HG02763 (cell line): Measurements from ENCODE around the gene PPP3R2.

Source experiments
- ATAC-seq: cut with Tn5 transposase; IDR thresholded peaks from one replicate; pipeline ENCODE4 v1.9.1; 2021; ENCODE audit warnings: mild to moderate bottlenecking, moderate library complexity; ENCODE audit not compliant: unreplicated experiment

Gene PPP3R2, protein sequence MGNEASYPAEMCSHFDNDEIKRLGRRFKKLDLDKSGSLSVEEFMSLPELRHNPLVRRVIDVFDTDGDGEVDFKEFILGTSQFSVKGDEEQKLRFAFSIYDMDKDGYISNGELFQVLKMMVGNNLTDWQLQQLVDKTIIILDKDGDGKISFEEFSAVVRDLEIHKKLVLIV

DNA sequence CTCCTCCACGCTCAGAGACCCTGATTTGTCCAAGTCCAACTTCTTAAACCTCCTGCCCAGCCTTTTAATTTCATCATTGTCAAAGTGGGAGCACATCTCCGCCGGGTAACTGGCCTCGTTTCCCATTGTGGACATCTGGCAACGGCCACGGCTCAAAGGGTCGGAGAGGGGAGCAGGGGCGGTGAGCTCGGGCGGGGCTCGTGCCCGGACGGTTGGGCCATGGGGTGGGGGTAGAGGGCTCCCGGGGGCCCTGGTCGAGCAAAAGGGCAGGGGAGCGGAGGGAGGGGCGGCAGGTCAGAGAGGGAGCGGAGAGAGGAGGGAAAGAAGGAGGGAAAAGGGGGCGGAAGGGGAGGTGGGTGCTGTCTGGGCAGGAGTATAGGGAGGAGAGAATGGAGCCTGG is at the start of gene PPP3R2:
Gene PPP3R2 (minus strand): TSS at position 174 of the 400 bp plus-strand sequence. CDS start 48 bp downstream, at position 126.
- ATAC-seq = no peak

DNA sequence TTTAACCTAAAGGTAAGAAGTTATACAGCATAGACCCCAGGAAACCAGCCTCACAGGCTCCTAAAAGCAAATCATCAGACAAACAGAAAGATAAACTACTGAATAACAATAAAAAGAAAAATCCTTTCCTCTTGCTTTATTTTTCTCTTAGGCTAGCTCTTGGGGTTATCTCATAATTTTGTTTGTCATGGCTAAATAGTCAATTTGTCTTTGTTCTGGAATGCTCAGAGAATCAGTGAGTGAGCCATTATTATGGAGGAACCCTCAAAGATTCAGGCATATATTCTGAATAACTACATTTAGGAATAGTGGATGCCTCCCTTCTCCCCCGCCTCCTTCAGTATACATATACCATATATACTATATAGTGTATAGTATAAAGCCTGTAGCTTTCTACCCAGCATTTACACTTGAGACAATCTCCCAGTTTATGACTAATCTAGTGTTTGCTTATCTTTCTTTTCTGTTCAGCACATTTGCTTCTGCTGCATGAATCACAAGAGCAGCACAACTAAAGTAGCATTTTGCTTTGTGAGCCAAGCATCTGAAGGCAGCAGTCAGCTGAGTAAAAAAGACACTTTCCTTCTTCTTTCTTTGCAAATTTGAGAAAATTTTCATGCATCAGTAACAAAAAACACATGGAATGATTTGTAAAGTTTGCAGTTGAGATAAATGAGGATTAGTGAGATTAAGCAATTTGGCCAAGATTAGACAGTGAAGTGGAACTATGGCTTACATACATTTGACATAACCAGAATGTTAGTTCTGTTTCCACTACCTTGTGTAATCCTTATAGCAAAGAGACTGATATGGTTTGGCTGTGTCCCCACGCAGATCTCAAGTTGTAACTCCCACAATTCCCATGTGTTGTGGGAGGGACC is 45.3 kb upstream of the PPP3R2 start:
- no peak for ATAC-seq

DNA sequence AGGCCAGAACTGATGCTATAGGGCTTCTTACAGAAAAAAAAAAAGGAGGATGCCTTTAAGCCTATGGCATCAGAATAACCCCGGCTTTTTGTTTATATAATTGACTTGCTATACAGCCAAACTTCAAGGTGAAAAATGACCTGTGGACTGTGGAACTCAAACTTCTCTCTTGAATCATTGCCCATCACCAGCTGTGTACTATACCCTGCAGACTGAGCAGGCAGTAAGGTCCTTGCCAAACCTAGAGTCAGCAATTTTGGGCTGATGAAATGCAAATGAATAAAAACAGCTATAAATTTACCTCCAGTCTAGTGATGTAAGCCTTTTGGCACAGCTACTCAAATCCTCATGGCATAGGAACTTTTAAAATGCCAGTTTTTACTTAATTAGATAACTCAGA is 44.5 kb upstream of the PPP3R2 start:
- no peak for ATAC-seq

DNA sequence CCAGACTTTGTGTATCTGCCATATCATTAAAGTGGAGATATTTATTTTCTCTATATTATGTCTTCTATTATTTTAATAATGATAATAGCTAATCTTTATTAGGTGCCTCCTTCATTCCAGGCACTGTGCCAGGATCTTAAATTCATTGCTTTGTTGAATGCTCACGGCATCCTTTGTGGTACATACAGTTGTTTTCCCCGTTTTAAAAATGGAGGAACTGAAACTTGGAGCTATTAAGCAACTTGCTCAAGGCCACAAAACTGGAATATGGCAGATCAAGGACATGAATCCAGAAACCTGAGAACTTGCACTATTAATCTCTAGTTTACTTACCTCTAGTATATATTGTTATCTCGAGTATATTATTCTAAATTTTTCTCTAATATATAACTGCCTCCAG is 41.5 kb upstream of the PPP3R2 start:
- no peak for ATAC-seq

DNA sequence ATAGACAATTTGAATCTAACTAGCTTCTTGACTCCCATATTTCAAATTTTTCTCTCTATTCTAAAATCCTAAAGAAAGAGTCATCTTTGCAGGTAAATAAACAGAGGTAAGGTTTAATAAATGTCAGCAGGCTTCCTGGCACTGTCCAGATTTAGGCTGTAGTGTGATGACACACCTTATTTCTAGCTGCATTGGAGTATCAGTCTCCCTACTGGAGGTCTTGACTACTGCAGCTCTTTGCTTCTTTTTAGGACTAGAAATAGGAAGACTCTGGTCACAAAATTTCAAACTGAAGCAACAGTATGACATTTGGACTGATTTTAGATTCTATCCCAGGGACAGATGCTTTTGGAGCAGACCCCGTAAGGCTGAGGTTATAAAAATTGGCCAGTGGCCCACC is 40.7 kb upstream of the PPP3R2 start:
- ATAC-seq = no peak

DNA sequence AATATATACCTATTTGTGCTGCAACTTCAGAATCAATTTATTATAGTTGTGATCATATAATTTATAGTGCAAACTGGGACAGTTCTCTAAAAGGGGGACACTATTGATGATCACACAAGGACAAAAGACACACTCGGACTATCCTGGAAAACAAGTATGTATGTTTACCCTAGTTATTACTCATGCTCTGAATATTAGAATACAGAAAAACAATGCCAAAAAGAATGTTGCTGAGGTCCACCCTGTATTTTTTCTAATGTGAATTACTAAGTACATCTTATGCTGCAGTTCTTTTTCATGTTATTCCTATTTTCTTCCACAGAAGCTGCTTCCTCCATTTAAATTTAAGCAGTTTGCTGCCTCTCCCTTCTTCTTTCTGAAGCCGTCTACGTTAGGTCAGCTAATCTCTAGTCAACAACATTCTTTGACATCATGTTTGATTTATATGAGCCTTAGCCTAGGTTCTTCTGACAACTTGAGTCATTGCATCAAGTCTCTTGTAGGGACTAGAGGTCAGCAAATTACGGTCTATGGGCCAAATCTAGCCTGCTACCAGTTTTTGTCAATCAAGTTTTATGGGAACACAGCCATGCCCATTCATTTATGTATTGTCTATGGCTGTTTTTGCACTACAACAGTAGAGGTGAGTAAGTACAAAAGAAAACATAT is 40.1 kb upstream of the PPP3R2 start:
- ATAC-seq = no peak

DNA sequence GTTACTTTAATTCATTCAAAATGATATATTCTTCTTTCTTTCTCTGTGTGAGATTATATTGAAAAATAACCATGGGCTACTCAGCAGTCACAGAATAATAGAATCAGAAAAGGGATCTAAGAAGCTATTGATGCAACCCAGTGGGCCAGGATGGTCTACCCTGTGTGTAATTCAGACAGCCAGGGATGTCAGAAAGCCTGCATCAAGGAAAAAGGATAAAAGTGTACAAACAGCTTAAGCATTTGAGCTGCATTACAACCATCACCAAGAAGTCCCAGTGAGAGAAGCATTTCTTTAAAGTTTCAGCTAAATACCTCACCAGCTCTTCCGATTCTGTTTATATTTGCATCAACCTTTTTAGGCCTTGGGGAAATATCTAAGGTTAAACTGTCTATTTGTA is 37.8 kb upstream of the PPP3R2 start:
- no peak for ATAC-seq

DNA sequence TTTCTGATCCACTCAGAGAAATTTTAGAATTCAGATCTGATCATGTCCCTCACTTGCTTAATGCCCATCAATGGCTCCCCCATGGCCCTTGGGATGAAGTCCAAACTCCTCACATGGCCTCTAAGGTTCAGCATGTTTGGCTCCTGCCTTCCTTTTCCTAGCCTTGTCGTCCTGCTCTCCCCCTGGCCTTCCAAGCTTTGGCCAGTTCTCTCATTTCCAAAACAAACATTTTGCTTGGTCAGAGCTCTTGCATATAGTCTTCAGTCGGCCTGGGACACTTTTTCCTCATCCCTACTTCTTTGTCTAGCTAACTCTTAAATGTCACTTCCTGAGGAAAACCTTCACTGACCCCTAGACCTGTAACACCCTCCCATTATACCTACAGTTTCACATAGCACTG is 37.1 kb upstream of the PPP3R2 start:
- no peak for ATAC-seq

DNA sequence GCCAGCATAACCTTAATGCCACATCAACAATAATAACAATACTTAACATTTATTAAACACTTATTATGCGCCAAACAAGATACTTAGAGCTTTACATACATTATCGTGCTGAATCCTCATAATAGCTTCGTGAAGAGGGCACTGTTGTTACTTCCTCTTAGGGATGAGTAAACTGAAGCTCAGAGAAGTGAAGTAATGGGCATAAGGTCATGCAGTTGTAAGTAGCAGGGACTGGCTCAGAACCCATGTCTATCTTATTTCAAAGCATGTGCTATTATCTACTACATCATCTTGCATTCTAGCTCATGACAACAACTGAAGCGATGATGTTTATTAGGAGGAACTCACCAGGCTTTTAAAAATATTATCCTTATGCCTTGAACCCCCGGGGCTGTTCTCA is 34.9 kb upstream of the PPP3R2 start:
- ATAC-seq = no peak

DNA sequence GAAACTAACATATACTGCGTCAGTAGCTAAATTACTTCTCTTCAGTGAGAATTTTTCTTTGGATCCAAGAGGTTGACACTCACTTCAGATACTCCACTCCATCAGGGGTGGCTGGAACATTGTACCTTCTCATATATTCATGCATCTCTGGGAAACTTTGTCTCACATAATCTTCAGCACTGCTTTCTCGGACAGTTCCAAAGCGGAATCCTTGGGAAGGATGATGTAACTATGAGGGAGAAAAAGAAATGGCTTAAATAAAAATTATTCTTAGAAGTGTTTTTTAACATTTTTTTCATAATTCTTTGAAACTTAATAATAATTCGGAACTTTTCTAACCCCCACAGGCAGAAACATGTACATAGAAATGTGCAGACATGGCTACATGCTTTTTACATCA is 33.4 kb upstream of the PPP3R2 start:
- no peak for ATAC-seq

DNA sequence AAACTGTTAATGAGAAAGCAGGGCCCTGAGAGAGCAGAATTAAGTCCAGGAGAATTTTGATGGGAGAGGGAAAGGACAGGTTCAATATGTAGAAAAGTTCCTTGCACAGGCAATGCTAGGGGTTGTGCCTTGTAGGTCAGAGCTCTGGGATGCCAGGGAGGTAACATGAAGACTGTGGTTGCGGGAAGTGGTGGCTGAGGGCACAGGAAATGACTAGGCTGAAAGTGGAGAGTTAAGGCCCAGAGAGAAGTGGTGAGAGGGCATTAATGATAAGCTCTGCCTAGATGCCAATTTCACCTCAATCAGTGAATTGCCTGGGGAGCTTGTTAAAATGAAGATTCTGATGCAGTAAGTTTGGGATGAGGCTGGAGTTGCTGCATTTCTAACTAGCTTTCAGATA is 31.5 kb upstream of the PPP3R2 start:
- no peak for ATAC-seq

DNA sequence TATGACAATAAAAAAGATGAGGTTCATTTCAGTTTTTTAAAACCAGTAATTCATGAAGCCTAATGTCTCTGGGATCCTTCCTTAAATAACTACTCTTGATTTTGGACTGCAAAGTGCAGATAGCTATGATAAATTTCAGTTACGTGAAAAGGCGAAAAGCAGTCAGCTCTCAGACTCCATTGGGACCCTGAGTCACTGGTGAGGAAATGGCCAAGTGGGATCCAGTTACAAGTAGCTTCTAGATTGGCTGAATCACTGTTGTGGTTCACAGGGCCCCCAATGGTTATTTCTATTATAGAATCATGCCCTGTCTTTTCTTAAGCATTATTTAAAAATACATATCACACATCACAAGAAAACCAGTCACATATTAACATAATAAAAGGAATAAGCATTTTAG is 31.1 kb upstream of the PPP3R2 start:
- no peak for ATAC-seq

DNA sequence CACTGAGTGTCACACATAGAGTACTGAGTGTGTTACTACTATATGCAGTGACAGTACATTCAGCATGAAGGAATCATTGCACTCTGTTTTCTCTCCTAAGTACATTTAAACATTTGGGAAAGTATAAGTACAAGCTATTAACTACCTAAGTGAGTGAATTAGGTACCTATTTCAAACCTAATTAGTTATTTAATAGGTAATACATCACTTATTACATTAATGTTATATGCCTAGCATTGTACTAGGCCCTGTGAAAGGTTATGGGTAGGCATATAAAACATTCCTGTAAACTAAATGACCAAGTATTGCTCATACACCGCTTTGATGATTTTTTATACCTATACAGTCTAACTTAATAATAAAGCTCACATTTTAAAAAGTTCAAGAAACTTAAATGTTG is 25.7 kb upstream of the PPP3R2 start:
- no peak for ATAC-seq

DNA sequence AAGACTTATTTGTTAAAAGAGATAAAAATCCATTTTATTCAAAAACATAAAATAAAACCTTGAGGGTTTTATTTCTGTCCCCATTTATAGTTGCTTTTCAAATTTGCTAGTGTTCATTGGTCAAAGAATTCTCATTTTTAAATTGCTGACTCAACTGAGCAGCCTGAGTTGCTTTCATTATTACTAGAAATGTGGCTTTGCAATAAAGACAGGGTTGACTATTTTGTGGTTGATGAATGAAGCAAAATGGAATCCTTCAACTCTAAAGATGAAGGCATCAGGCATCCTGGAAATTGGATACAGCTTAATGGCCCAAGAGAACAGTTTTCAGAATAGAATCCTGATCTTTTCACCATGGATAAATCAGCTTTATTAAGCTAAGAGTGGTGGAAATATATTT is 23.9 kb upstream of the PPP3R2 start:
- no peak for ATAC-seq

DNA sequence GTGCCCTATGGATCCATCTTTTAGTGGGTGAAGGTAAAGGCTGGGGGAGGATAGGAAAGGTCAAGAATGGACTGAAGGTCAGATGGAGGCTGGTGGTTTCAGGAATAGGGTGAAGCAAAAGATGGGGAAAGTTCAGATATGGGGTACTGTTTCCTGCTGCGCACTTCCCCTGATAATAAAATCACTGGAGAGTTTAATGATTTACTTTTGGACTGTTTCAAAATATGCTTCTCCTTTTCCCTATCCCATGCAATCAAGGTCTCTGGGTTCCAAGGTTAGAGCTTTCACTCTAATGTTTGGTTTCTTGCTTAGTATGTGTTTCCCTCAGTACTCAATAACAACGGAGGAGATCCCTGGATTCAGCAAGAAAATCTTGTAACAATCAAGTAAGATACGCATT is 10.8 kb upstream of the PPP3R2 start:
- ATAC-seq = no peak

DNA sequence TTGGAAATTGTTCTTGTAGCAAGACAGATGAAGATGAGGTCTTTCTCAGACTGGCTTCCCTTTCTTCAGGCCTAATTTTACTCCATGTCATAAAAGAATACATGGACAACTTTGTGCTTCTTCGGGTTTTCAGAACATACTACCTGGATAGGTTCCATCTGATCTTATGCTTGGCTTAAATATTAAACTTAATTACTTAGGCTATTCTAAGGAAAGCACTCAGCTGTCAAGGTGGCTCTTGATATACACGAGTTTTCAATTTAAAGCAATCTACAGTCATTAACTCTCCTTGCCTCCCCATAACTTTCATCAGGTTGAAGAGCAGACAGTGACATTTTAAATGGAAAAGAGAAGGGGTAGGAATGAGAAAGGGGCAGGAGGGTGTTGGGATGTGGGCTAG is 9.5 kb upstream of the PPP3R2 start:
- no peak for ATAC-seq

DNA sequence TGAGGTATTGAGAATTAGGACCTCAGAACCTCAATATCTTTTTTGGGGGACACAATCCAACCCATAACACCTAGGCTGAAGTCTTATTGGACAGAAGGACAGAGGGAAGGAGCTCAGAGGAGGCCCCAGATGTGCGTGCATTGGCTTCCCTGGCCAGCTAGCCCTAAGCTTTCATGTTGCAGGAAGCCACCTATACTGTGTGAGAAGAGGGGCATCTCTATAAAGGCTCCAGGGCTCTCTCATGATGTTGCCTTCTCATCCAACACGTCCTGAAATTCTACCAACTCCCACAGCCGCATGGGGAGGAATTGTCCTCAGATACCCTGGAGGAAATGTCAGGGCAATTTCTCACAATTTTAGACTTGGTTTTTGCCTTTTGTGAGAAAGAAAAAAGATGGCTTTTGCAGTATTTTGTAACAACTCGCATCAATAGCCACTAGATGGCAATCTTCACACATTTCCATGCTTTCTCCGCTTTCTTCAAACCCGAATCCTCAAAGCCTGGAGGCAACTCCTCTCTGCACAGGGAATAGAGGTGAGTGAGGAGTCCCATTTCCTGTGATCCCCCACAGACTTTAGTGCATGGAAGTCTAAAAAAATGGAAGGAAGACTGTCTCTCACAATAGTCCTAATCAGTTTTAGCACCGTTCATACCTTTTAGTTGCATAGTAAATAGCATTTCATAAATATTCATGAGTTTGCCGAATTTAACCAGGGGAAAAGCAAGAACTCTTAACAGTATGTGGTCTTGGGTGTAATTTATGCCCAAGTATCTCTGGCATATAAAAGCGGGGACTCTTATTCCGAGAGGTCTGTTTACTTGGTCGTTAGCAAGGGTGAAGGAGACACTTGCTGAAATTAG is 7.4 kb upstream of the PPP3R2 start:
- peak; percentile 71 for ATAC-seq

DNA sequence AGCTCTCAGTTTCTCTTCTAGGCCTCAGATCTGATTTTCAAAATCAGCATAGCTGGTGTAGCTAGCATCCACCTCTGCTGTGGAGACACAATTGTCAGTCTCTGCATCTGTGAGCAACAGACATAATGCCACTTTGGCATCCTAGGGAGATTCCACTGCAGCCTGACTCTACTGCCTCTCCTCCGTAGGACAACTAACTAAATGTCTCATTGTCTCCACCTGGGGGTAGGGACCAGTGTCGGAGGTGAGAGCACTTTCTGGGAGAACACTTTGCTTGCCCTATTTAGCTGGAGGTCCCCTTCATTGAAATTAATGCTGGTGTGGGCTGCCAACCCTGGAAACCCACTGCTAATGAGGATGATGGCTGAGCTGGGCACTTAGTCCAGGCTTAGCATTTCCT is 1.4 kb downstream of the PPP3R2 start:
- ATAC-seq = no peak

DNA sequence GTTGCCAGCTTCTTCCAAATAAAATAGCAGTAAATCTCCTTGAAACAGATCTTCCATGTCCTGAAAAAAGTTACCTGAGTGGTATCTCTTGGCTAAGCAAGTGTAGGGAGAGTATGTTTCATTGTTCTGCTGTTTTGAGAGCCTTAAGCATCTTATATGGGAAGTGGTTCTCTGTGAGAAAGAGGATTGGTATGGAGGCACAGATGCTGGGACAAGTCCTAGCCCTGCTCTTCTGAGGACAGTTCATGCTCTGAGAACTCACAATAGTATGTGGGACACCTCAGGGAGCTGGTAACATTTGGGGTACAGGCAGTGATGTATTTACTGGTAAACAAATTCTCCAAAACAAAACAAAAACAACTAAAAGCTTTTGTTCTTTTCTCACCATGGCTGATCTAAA is 2.0 kb downstream of the PPP3R2 start:
- ATAC-seq = no peak

DNA sequence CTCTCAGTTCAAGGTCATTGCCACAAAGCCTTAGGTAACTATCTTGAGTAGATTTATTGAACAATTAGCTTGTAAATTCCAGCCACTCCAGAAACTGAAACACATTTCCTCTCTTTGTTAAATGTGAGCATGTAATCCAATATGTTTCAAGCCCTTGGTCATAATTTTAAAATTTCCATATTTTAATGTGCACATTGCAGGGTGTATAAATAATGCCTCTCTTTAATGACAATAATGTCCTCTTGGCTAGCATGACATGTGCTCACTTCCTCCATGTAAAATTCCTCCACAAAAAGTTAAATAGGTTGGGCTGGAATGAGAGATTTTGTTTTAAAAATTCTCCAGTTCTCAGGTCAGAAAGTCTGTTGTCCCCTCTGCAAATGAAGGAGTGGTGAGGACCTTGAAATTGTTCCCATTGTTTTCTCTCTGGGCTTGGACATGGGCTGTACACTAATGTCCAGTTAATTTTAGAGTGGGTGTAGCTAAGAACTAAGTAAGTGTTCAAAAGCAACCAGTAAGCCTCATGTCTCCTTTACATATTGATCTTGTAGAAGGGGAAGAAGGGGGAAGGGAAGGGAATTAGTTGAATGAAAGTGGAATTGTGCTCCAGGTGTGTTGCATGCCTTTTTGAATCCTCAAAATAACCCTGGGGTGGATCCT is 2.9 kb downstream of the PPP3R2 start:
- ATAC-seq = no peak

DNA sequence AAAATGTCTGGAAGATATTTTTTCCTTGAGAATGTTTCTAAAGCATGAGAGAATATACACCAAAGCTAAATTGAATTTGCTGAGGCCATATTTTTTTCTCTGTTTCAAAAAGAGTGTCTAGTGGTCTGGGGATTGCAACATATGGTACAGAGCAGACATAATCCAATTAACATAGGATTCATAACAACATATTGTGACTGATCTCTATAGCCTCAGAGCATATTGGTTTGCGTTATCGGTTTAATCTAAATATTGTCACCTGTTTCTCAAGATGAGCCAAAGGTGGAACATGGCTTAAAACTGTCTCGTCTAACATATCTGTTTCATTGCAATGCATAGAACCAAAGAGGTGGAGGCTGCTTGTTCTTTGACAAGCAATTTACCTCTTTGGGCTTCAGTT is 3.9 kb downstream of the PPP3R2 start:
- ATAC-seq = no peak
